ENCODE results near the gene SERPINB10. TPM values are rescaled to one million over a fixed set of nuclear protein-coding genes. Genes with fewer than 3 reads are reported as not detected.

The SERPINB10 gene
- total and polyA plus RNA-seq, 2 of the 8 experiments (the other 6 are each of a cell fraction or from before 2014, with no cell fraction given) = not detected

DNA sequence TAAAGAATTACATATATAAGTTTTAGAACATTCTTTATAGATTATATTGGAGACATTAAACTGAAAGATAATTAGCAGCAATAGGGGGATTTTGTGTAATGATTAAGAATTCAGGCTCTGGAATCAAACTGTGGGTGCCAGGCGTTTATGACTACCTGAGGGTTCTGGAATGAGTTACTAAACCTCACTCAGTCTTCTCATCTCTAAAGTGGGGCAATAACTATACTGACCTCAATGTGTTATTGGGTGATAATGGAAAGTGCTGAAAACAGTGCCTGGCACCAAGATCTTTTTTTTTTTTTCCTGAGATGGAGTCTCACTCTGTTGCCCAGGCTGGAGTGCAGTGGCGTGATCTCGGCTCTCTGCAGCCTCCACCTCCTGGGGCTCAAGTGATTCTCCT is 69.3 kb downstream of the SERPINB10 start:
- no peak overlapping the region for H4K91ac ChIP-seq (replicated peaks; ENCODE audit: insufficient read length, low read length)
- no peak overlapping the region for H2AK5ac ChIP-seq (ENCODE audit: low read depth, low read length)
- no peak overlapping the region for H3K4ac ChIP-seq (replicated peaks; ENCODE audit: insufficient read length, low read depth, low read length)
- 92% methylated on average over 3 of the region's 3 CpGs; no CpG with 5 or more reads in 1 of the 2 experiments for WGBS, 2 experiments (ENCODE audit: extremely low coverage in 1 of 2, insufficient coverage in 1 of 2, insufficient read length in 1 of 2, insufficient replicate concordance in 2 of 2, low coverage in 1 of 2, low lambda C conversion rate in 2 of 2, missing lambda C conversion rate in 1 of 2)
- no peak overlapping the region for H4K8ac ChIP-seq (ENCODE audit: extremely low read depth, insufficient read depth, low read length)
- DNase-seq (ENCODE audit: low read depth in 1 of 2, low spot score in 2 of 2) (no peak), FAIRE-seq (no peak)
- no peak overlapping the region for H3K56ac ChIP-seq (replicated peaks; ENCODE audit: insufficient read length, low read depth, low read length)
- H3K23me2 ChIP-seq (ENCODE audit: low read depth, low read length) = peaks cover 2% of the 10 kb centered on the region; the same call in 1 of the 2 replicates
- H3K9me3 ChIP-seq (ENCODE audit: insufficient read depth in 2 of 2, low read depth in 1 of 2, low read length in 1 of 2) = no peaks in the 10 kb centered on the region
- no peak overlapping the region for H2BK12ac ChIP-seq (ENCODE audit: low read depth, low read length)
- no peak overlapping the region for H3K9ac ChIP-seq (replicated peaks in 1 of 4; ENCODE audit: extremely low read depth in 1 of 4, low read depth in 3 of 4, low read length in 3 of 4)
- CTCF ChIA-PET (ENCODE audit: partially characterized antibody) = interaction anchor here (1.7 to 5.8 kb wide), 3 partner anchors 13 to 40 kb away, joined by 5 to 59 read pairs (median 25); no protein-coding TSS in a partner anchor
- no peak for TF ChIP-seq TCF12 (IDR thresholded peaks at IDR 0.05; ENCODE audit: low read depth, low read length)
- TF ChIP-seq FOSL1 (IDR thresholded peaks at IDR 0.05; ENCODE audit: insufficient read depth, low read depth, low read length) = no peak
- TF ChIP-seq, protein P1, sequence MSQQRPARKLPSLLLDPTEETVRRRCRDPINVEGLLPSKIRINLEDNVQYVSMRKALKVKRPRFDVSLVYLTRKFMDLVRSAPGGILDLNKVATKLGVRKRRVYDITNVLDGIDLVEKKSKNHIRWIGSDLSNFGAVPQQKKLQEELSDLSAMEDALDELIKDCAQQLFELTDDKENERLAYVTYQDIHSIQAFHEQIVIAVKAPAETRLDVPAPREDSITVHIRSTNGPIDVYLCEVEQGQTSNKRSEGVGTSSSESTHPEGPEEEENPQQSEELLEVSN (IDR thresholded peaks at IDR 0.05) = no peak
- TF ChIP-seq ATF2 (IDR thresholded peaks at IDR 0.05; ENCODE audit: low read length) = no peak
- no peak for TF ChIP-seq SRF (IDR thresholded peaks at IDR 0.05; ENCODE audit: low read depth, low read length)
- no peak for TF ChIP-seq POLR2A (IDR thresholded peaks at IDR 0.05; ENCODE audit: control extremely low read depth in 1 of 2, low read depth in 2 of 2, low read length in 2 of 2)
- TF ChIP-seq POLR2AphosphoS5 (IDR thresholded peaks at IDR 0.05; ENCODE audit: low read depth, low read length) = no peak
- no peak overlapping the region for H3K14ac ChIP-seq (ENCODE audit: insufficient read length)
- H4K20me1 ChIP-seq (replicated peaks in 1 of 2; ENCODE audit: control insufficient read depth in 1 of 2, insufficient read depth in 2 of 2, low read length in 2 of 2) = peaks cover 1 to 2% of the 10 kb centered on the region in 2 experiments
- no peak overlapping the region for H2BK5ac ChIP-seq (ENCODE audit: low read depth, low read length)
- H2BK120ac ChIP-seq (replicated peaks; ENCODE audit: low read depth, low read length) = no peak overlapping the region
- H2BK15ac ChIP-seq (ENCODE audit: low read length) = no peak overlapping the region
- no peak overlapping the region for H3K27ac ChIP-seq (ENCODE audit: low read depth, low read length)
- no peak overlapping the region for H4K5ac ChIP-seq (ENCODE audit: insufficient read length, low read depth, low read length)
- no peak overlapping the region for H2BK20ac ChIP-seq (ENCODE audit: low read length)
- POLR2A ChIA-PET (ENCODE audit: partially characterized antibody) = no interaction called here
- no peak overlapping the region for H3K18ac ChIP-seq (ENCODE audit: extremely low read depth, low read length)
- H3K4me1 ChIP-seq (replicated peaks in 1 of 4; ENCODE audit: control insufficient read depth in 3 of 4, insufficient read depth in 4 of 4, low read length in 3 of 4) = no peaks in the 10 kb centered on the region
- H3K36me3 ChIP-seq (ENCODE audit: control insufficient read depth in 2 of 4, insufficient read depth in 4 of 4, low read length in 3 of 4) = no peaks in the 10 kb centered on the region
- H3K4me3 ChIP-seq (ENCODE audit: extremely low read depth in 1 of 4, insufficient read depth in 2 of 4, low read depth in 3 of 4, low read length in 4 of 4) = no peak overlapping the region
- H3K23ac ChIP-seq (ENCODE audit: insufficient read length) = no peak overlapping the region
- H3K79me1 ChIP-seq (ENCODE audit: low read depth, low read length) = no peaks in the 10 kb centered on the region; the same call in 1 of the 2 replicates
- no peak overlapping the region for H3K4me2 ChIP-seq (ENCODE audit: insufficient read depth in 1 of 2, low read depth in 2 of 2, low read length in 2 of 2)
- H3K79me2 ChIP-seq (ENCODE audit: control insufficient read depth in 1 of 2, insufficient read depth in 2 of 2, low read length in 2 of 2) = no peaks in the 10 kb centered on the region
- no peak overlapping the region for H2AFZ ChIP-seq (ENCODE audit: low read length)
- H3K27me3 ChIP-seq (replicated peaks in 1 of 4; ENCODE audit: control insufficient read depth in 3 of 4, extremely low read depth in 1 of 4, insufficient read depth in 3 of 4, low read length in 3 of 4) = peaks cover 24 to 56% (median 38%) of the 10 kb centered on the region in 4 experiments

All from H1 (cell line).